ENCODE measurements around the gene BBS1. TPM values are rescaled to one million over a fixed set of nuclear protein-coding genes. Genes with fewer than 3 reads are reported as not detected.

Gene BBS1
- total RNA-seq, 1 donor from 2014 or later, result 51.1 TPM

- Mint-ChIP-seq H3K27me3 (ENCODE audit: unreplicated experiment) (peaks cover 5% of the 10 kb centered on the region), H3K4me3 (ENCODE audit: unreplicated experiment) (no peak overlapping the region), H3K27ac (ENCODE audit: unreplicated experiment) (no peak overlapping the region), H3K36me3 (ENCODE audit: unreplicated experiment) (no peaks in the 10 kb centered on the region), H3K4me1 (ENCODE audit: unreplicated experiment) (peaks cover 13% of the 10 kb centered on the region), H3K9me3 (ENCODE audit: unreplicated experiment) (no peaks in the 10 kb centered on the region)
- DNase-seq (ENCODE audit: extremely low spot score, unreplicated experiment), result no peak
- TF ChIP-seq CTCF (IDR thresholded peaks at IDR 0.05), result no peak
Observed at GRCh38 chr11:66550887-66551286, 40.5 kb downstream of the BBS1 start.

GRCh38 chr11:66554602-66555001, 44.2 kb downstream of the BBS1 start:
- no peaks in the 10 kb centered on the region for H3K4me1 Mint-ChIP-seq (ENCODE audit: unreplicated experiment)
- no peak overlapping the region for H3K4me3 Mint-ChIP-seq (ENCODE audit: unreplicated experiment)
- H3K27me3 Mint-ChIP-seq (ENCODE audit: unreplicated experiment), result no peaks in the 10 kb centered on the region
- no peak for TF ChIP-seq CTCF (IDR thresholded peaks at IDR 0.05)
- H3K27ac Mint-ChIP-seq (ENCODE audit: unreplicated experiment), result no peak overlapping the region
- H3K9me3 Mint-ChIP-seq (ENCODE audit: unreplicated experiment), result no peaks in the 10 kb centered on the region
- H3K36me3 Mint-ChIP-seq (ENCODE audit: unreplicated experiment), result no peaks in the 10 kb centered on the region
- no peak for DNase-seq (ENCODE audit: extremely low spot score, unreplicated experiment)

- H3K36me3 Mint-ChIP-seq (ENCODE audit: unreplicated experiment), result no peaks in the 10 kb centered on the region
- no peak for TF ChIP-seq CTCF (IDR thresholded peaks at IDR 0.05)
- H3K9me3 Mint-ChIP-seq (ENCODE audit: unreplicated experiment), result no peaks in the 10 kb centered on the region
- no peak overlapping the region for H3K27ac Mint-ChIP-seq (ENCODE audit: unreplicated experiment)
- H3K27me3 Mint-ChIP-seq (ENCODE audit: unreplicated experiment), result no peaks in the 10 kb centered on the region
- H3K4me3 Mint-ChIP-seq (ENCODE audit: unreplicated experiment), result no peak overlapping the region
- no peaks in the 10 kb centered on the region for H3K4me1 Mint-ChIP-seq (ENCODE audit: unreplicated experiment)
- DNase-seq (ENCODE audit: extremely low spot score, unreplicated experiment), result no peak
Observed at GRCh38 chr11:66555416-66555815, 45.0 kb downstream of the BBS1 start.

GRCh38 chr11:66556086-66556485, 45.7 kb downstream of the BBS1 start:
- Mint-ChIP-seq H3K9me3 (ENCODE audit: unreplicated experiment) (no peaks in the 10 kb centered on the region), H3K4me3 (ENCODE audit: unreplicated experiment) (no peak overlapping the region), H3K4me1 (ENCODE audit: unreplicated experiment) (no peaks in the 10 kb centered on the region), H3K27ac (ENCODE audit: unreplicated experiment) (no peak overlapping the region), H3K36me3 (ENCODE audit: unreplicated experiment) (no peaks in the 10 kb centered on the region), H3K27me3 (ENCODE audit: unreplicated experiment) (no peaks in the 10 kb centered on the region)
- TF ChIP-seq CTCF (IDR thresholded peaks at IDR 0.05), result no peak
- no peak for DNase-seq (ENCODE audit: extremely low spot score, unreplicated experiment)

- no peak for DNase-seq (ENCODE audit: extremely low spot score, unreplicated experiment)
- Mint-ChIP-seq H3K9me3 (ENCODE audit: unreplicated experiment) (no peaks in the 10 kb centered on the region), H3K4me1 (ENCODE audit: unreplicated experiment) (no peaks in the 10 kb centered on the region), H3K27me3 (ENCODE audit: unreplicated experiment) (no peaks in the 10 kb centered on the region), H3K27ac (ENCODE audit: unreplicated experiment) (no peak overlapping the region), H3K36me3 (ENCODE audit: unreplicated experiment) (no peaks in the 10 kb centered on the region), H3K4me3 (ENCODE audit: unreplicated experiment) (no peak overlapping the region)
- TF ChIP-seq CTCF (IDR thresholded peaks at IDR 0.05), result no peak
Observed at GRCh38 chr11:66557733-66558326, 47.4 kb downstream of the BBS1 start.

Data from osteocyte (in vitro differentiated cells).